Activated CD8-positive, alpha-beta memory T cell treated with anti-CD3 and anti-CD28 coated beads, Interleukin-2, amount 50 U/mL, for 24 hours (primary cell): Measurements from ENCODE around the gene CAMTA1.
"Not testable (repeated sequence)": the region's sequence is repeated elsewhere in the genome, so short reads cannot be mapped to it uniquely, and the experiment has no call there.

ENCODE experiments used
- DNase-seq: peaks from one replicate; pipeline ENCODE4 v3.0.0-alpha.2; 2020; ENCODE audit errors: extremely low read depth

CAMTA1 gene

GRCh38 chr1:7366955-7367665 lies 581.9 kb downstream of the CAMTA1 start:
- no peak for DNase-seq

DNA sequence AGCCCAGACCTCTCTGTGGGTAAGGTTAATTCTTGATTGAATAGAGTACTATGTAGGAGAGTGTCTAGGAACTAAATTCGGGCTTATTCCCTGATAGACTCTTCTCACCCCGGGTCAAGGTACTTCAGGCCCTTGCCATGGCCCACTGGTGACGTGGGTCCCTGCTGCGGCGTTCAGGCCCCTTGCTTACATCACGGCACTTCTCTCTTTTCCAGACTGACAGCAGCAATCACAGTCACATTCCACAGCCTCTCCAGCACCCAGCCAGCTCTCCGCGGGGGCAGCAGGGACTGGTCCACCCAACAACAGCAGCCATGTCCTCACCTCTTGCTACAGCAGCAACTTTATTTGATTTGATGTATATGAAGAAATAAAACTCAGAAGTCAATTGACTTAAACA lies 584.6 kb downstream of the CAMTA1 start:
- DNase-seq: no peak

GRCh38 chr1:7371926-7372325 lies 586.7 kb downstream of the CAMTA1 start:
- DNase-seq: no peak

DNA sequence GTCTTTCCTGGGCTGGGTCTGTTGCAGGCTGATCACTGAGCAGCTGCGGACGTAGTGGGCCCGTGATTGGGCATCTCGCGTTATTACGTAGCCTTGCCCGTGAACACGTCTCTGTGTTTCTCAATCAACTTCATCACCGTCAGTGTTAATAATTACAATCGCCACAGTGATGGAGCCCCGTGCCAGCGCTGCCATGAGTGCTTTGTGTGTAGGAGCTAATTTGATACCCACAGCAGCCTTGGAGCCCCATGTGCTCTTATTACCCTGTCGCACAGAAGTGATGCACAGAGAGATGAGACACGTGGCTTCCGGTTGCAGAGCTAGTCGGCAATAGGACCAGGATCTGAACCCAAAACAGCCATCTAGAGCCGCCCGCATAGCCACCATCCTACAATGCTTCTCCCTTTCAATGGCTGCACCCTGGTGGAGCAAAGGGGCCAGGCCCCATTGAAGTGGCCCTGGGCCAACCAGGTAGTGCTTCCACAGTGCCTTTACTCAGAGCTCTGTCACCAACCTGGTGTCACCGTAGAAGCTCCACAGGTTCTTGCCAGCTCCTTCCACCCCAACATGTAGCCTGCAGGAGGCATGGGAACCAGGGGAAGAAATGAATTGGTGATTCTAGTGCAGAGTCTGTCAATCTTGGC lies 587.3 kb downstream of the CAMTA1 start:
- no peak for DNase-seq

DNA sequence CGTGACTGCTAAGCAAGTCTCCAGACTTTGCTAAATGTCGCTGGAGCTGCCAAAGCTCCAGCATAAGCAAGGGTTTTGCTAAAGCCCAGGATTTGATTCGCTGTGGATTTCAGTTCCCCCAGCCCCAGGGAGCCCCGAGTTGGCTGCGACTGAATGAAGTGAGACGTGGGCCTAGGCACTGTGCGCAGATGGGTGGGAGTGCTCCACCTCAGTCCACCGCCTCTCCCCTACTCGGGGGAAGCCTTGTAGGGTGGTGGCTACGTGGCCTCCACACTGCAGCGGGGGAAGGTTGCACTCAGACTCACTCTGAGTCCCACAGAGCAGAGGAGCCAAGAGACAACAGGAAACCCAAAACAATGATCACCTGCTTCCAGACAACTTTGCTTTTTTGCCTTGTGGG lies 588.0 kb downstream of the CAMTA1 start:
- DNase-seq: no peak

DNA sequence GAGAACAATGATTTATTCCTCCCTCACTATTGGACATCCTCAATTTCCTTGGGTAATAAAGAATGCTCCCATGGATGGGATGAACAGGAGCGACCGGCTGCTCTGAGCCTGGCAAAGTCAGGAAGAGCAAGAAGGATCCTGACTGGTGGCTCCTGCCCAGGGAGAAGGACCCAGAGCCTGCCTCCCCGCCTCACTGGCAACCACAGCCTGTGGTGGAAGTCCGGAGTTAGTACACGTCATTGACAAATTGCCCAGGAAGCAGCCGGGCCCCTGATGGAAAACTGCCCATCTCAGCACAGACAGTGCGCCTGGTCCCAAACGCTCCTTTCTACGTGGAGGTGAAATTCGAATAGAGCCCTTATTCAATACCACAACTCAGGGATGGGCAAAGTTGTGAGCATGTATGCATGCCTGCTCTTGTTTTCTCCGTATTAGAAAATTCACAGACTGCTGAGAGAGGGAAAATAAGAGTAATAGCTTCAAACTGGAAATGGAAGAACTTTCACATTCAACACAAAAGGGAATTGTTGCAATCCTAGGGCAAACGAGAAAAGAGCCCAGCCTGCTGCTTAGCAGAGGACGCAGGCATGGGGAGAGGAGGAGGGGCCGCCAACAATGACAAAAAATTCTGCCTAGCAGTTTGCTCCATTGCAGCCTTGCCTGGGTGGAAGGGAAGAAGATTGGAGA lies 588.8 kb downstream of the CAMTA1 start:
- no peak for DNase-seq

DNA sequence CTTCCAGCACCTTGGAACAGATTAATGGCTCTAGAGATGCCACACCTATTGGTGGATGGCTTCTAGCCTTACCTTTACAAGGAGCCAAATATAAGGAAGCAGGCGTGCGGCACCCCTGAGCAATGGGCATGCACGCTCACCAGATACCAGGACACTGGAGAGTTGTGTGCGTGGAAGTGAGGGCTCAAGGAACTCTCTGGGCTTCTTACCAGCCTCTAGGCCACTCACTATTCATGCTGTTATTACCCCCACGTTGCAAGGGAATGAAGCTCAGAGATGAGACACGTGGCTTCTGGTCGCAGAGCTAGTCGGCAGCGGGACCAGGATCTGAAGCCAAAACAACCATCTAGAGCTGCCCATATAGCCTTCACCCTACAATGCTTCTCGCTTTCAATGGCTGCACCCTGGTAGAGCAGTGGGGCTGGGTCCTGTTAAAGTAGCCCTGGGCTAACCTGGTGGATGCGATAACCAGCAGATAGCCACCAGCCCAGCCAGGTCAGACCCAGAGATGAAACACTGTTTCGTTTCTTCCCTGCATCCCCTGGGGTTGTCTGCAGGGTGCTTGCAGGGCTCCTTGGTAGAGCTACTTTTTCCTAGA lies 589.4 kb downstream of the CAMTA1 start:
- DNase-seq: no peak

GRCh38 chr1:7375329-7375728 lies 590.1 kb downstream of the CAMTA1 start:
- DNase-seq: no peak

DNA sequence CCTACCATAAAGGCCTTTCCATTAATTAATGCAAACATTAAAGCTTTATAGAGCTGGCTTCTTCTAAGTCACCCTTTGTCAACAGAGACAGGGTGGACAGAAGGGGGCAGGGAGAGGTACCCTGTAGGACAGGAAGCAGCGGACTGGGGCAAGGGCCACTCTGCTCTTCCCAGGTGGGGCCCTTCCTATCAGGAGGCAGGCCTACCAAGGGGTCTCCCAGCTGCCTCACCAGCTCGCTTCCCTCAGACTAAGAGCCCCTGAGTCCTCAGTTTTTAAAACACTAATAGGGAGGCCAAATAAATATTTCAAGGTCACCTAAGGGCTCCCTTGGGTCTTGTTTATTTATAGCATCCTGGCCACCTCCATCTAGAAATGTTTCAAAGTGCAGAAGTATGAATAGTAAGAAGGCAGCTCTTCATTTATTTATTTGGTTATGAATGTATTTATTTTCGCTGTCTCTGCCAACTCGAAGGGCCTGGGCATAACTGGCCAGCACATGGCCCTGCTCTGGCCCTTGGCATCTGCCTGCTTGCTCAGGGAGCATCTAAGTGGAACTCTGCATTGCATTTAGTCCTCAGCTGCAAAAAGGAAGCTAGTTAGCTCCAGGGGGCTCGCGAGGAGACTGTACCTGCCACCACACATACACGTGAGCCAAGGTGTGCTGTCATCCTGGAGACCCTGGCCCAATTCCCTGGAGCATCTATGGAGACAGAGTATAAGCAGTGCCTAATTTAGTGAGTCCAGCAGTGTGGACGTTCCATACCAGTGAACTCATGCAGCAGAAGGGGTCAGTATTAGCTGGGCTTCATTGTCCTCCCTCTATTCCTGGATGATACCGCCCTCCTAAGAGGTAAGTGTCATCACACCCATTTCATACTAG lies 590.8 kb downstream of the CAMTA1 start:
- DNase-seq: no peak

DNA sequence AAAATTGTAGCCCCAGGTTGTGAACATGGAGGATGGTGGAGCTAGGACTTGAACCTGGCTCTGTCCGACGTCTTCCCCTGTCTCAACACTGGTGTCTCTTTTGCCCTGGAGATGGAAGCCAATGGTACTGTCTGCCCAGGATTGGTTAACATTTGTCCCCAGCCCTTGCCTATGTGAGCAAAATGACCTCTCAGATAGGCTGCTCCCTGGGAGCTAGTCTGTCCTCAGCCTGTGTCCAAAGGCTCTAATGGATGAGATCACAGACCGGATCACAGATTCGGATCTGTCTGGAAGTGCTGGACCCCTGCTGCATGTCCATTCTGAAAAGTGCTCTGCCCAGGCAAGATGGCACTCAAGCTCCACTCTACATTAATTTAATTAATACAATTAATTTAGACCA lies 591.4 kb downstream of the CAMTA1 start:
- no peak for DNase-seq

- DNase-seq: no peak
Measured at GRCh38 chr1:7378346-7379130, 593.3 kb downstream of the CAMTA1 start.

- DNase-seq: no peak
Measured at GRCh38 chr1:7379441-7379971, 594.3 kb downstream of the CAMTA1 start.

GRCh38 chr1:7380068-7380467 lies 594.8 kb downstream of the CAMTA1 start:
- DNase-seq: not testable (repeated sequence)

- no peak for DNase-seq
Measured at GRCh38 chr1:7380712-7381111, 595.5 kb downstream of the CAMTA1 start.

DNA sequence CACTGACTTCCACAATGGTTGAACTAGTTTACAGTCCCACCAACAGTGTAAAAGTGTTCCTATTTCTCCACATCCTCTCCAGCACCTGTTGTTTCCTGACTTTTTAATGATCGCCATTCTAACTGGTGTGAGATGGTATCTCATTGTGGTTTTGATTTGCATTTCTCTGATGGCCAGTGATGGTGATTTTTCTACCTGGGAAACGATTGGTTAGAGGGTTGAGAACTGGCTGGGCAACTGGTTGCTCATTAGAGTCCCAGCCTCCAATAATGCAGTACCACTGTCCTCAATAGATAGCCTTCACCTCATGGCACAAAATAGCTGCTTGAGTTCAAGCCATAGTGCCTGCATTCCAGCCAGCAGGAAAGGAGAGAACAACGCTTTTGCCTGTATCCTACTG lies 596.5 kb downstream of the CAMTA1 start:
- DNase-seq: not testable (repeated sequence)

DNA sequence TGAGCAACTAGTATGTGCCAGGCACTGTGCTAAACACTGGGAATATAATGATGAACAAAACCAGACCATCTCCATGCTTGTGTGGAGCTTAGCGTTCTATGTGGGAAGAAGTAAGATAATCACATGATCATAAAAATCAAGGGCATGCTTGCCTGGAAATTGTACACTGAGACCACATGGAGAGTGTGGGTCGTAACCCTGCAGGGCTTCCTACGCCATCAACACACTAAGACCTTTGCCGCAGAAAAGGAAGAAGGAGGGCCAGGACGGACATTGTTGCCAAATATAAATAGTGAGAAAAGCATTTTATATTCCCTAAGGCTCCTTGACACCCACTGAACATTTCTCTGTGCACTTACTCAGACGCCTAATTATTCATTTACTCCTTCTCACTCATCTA lies 597.7 kb downstream of the CAMTA1 start:
- no peak for DNase-seq

- DNase-seq: no peak
Measured at GRCh38 chr1:7383671-7384520, 598.6 kb downstream of the CAMTA1 start.

DNA sequence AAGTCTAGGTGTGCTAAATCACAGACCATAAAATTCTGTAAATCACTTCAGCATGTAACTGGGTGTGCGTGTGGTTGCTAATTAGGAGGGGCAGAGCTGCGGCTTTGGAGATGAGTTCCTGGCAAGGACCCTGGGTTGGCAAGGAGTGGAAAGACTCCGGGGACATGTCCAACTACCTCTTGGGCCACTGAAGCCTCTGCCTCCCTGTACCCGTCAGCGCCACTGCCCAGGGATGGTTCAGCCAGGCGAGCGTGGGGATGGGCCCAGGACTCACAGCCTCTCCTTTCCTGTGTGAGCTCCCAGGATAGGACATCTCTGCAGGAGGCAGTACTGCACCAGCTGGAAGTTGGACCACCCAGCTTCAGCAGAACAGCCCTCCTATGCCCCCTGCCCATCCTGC lies 599.4 kb downstream of the CAMTA1 start:
- no peak for DNase-seq

- DNase-seq: no peak
Measured at GRCh38 chr1:7385471-7386225, 600.4 kb downstream of the CAMTA1 start.
